SU-DHL-6 (cell line): Measurements from ENCODE around the gene ZNF273.

Experiments
- CTCF ChIP-seq: fragments of 200-600 bp; sonication (generic); IDR thresholded peaks from one replicate; pipeline ENCODE4 v1.5.1; 2017; ENCODE audit warnings: antibody characterized with exemption, mild to moderate bottlenecking, low read length, moderate library complexity; ENCODE audit not compliant: insufficient read depth, poor library complexity, severe bottlenecking
- EZH2phosphoT487 ChIP-seq: fragments of 200-600 bp; sonication (generic), shearing (Covaris generic); conservative IDR thresholded peaks from 2 replicates; pipeline ENCODE4 v1.6.1; 2018; ENCODE audit warnings: mild to moderate bottlenecking, antibody characterized with exemption, low read length, moderate library complexity, mixed read lengths

GRCh38 chr7:64869912-64870562, 33.0 kb upstream of the ZNF273 start:
- no peak for TF ChIP-seq CTCF
- no peak for TF ChIP-seq EZH2phosphoT487
